Measurements from ENCODE around the gene HNRNPA2B1. TPM values are rescaled to one million over a fixed set of nuclear protein-coding genes. Genes with fewer than 3 reads are reported as not detected.

Gene HNRNPA2B1
- total and polyA plus RNA-seq, 2 of the 8 experiments (the other 6 are each of a cell fraction or from before 2014, with no cell fraction given): 276 to 1,255 TPM

DNA sequence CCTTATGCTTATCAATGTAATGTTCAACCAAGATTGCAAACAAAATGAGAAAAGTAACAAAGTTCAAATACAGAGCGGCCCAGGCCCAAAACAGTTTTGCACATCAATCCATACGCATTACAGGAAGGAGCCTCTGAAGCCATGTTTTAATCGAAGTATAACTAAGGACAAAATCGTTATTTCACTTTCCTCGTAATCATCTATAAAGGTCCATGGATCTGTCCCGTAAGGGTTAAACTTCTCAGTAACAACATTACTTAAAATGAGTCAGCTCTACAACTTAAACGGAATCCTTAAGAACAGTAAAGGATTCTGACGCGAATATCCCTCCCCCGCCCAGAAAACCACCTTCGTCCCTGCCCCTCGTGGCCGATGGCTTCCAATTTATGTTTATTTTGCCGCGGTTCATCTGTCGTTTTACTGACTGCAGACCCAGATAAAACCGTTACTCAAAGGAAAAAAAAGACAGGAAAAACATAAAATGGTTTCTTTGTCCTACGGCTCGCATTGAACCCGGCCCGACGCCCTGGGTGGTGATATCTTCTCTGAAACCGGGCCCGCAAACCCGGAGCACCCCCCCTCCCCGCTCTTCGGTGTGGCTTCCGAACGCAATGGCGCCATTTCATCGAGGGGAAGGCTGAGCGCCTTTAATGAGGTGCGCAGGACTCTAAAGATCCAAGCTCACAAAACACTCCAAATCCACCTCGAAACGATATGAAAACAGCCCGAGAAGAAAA is 1.1 kb downstream of the HNRNPA2B1 start:
- POLR2A ChIA-PET (ENCODE audit: partially characterized antibody): interaction anchor here (0.6 to 13.1 kb wide), 55 partner anchors 13 to 840 kb away, joined by 3 to 578 read pairs (median 5); partner anchors contain the start of genes NFE2L3 and SNX10
- no peak overlapping the region for H4K91ac ChIP-seq (replicated peaks; ENCODE audit: insufficient read length, low read length)
- H3K4me3 ChIP-seq (ENCODE audit: extremely low read depth in 1 of 4, insufficient read depth in 2 of 4, low read depth in 3 of 4, low read length in 4 of 4): peak overlapping the region; percentile 98 to 99 (median 98)
- FAIRE-seq (no peak), DNase-seq (ENCODE audit: low read depth in 1 of 2, low spot score in 2 of 2) (no peak)
- H2BK5ac ChIP-seq (ENCODE audit: low read depth, low read length): peak overlapping the region; percentile 100
- H3K9ac ChIP-seq (replicated peaks in 1 of 4; ENCODE audit: extremely low read depth in 1 of 4, low read depth in 3 of 4, low read length in 3 of 4): peak overlapping the region; percentile 97 to 100 (median 100)
- H4K8ac ChIP-seq (ENCODE audit: extremely low read depth, insufficient read depth, low read length): peak overlapping the region; percentile 92
- no peak overlapping the region for H2AFZ ChIP-seq (ENCODE audit: low read length)
- H4K20me1 ChIP-seq (replicated peaks in 1 of 2; ENCODE audit: control insufficient read depth in 1 of 2, insufficient read depth in 2 of 2, low read length in 2 of 2): peaks cover 26 to 43% of the 10 kb centered on the region in 2 experiments
- no peak overlapping the region for H3K4ac ChIP-seq (replicated peaks; ENCODE audit: insufficient read length, low read depth, low read length)
- 1% methylated on average over 36 of the region's 36 CpGs; no CpG with 5 or more reads in 1 of the 2 experiments for WGBS, 2 experiments (ENCODE audit: extremely low coverage in 1 of 2, insufficient coverage in 1 of 2, insufficient read length in 1 of 2, insufficient replicate concordance in 2 of 2, low coverage in 1 of 2, low lambda C conversion rate in 2 of 2, missing lambda C conversion rate in 1 of 2)
- no peaks in the 10 kb centered on the region for H3K9me3 ChIP-seq (ENCODE audit: insufficient read depth in 2 of 2, low read depth in 1 of 2, low read length in 1 of 2)
- peaks cover 52 to 89% of the 10 kb centered on the region in 2 experiments for H3K79me2 ChIP-seq (ENCODE audit: control insufficient read depth in 1 of 2, insufficient read depth in 2 of 2, low read length in 2 of 2)
- CTCF ChIA-PET (ENCODE audit: partially characterized antibody): interaction anchor here (0.7 to 3.8 kb wide), 8 partner anchors 11 to 240 kb away, joined by 3 to 24 read pairs (median 4); no protein-coding TSS in a partner anchor
- H2BK15ac ChIP-seq (ENCODE audit: low read length): no peak overlapping the region
- H3K4me2 ChIP-seq (ENCODE audit: insufficient read depth in 1 of 2, low read depth in 2 of 2, low read length in 2 of 2): peak overlapping the region; percentile 72 to 90
- peak overlapping the region; percentile 99 for H3K27ac ChIP-seq (ENCODE audit: low read depth, low read length)
- peak overlapping the region; percentile 94 for H4K5ac ChIP-seq (ENCODE audit: insufficient read length, low read depth, low read length)
- H3K27me3 ChIP-seq (replicated peaks in 1 of 4; ENCODE audit: control insufficient read depth in 3 of 4, extremely low read depth in 1 of 4, insufficient read depth in 3 of 4, low read length in 3 of 4): no peaks in the 10 kb centered on the region
- no peaks in the 10 kb centered on the region for H3K79me1 ChIP-seq (ENCODE audit: low read depth, low read length)
- H3K56ac ChIP-seq (replicated peaks; ENCODE audit: insufficient read length, low read depth, low read length): peak overlapping the region; percentile 67
- peaks cover 3% of the 10 kb centered on the region; the same call in 1 of the 2 replicates for H3K23me2 ChIP-seq (ENCODE audit: low read depth, low read length)
- H2BK20ac ChIP-seq (ENCODE audit: low read length): no peak overlapping the region
- peak overlapping the region; percentile 84 for H3K14ac ChIP-seq (ENCODE audit: insufficient read length)
- no peak overlapping the region for H2AK5ac ChIP-seq (ENCODE audit: low read depth, low read length)
- peaks cover 0 to 9% (median 3%) of the 10 kb centered on the region in 4 experiments; a peak in 3 of 7 replicates for H3K4me1 ChIP-seq (replicated peaks in 1 of 4; ENCODE audit: control insufficient read depth in 3 of 4, insufficient read depth in 4 of 4, low read length in 3 of 4)
- H3K18ac ChIP-seq (ENCODE audit: extremely low read depth, low read length): peak overlapping the region; percentile 81
- no peak overlapping the region for H2BK12ac ChIP-seq (ENCODE audit: low read depth, low read length)
- peaks cover 21 to 67% (median 44%) of the 10 kb centered on the region in 4 experiments for H3K36me3 ChIP-seq (ENCODE audit: control insufficient read depth in 2 of 4, insufficient read depth in 4 of 4, low read length in 3 of 4)
- TF ChIP-seq TAF7 (optimal IDR thresholded peaks at IDR 0.05; ENCODE audit: borderline replicate concordance, low read depth, low read length) (peak; percentile 58), SAP30 (IDR thresholded peaks at IDR 0.05; ENCODE audit: insufficient read depth, insufficient replicate concordance, low read length) (peak; percentile 83), YY1 (IDR thresholded peaks at IDR 0.05; ENCODE audit: low read depth, low read length) (no peak; the same call in 1 of the 2 replicates), POLR2A (IDR thresholded peaks at IDR 0.05; ENCODE audit: control extremely low read depth in 1 of 2, low read depth in 2 of 2, low read length in 2 of 2) (peak in 1 of 2 experiments; percentile 49; a peak in 1 of 3 replicates), CBX5 (IDR thresholded peaks at IDR 0.05; ENCODE audit: low read depth, low read length) (no peak), CHD1 (IDR thresholded peaks at IDR 0.05; ENCODE audit: low read depth, low read length) (peak; percentile 68), KDM5A (IDR thresholded peaks at IDR 0.05; ENCODE audit: low read length) (peak; percentile 24; the same call in 1 of the 2 replicates), POLR2AphosphoS5 (IDR thresholded peaks at IDR 0.05; ENCODE audit: low read depth, low read length) (peak; percentile 93)
- TF ChIP-seq, protein P1, sequence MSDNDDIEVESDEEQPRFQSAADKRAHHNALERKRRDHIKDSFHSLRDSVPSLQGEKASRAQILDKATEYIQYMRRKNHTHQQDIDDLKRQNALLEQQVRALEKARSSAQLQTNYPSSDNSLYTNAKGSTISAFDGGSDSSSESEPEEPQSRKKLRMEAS (IDR thresholded peaks at IDR 0.05): no peak
- H3K23ac ChIP-seq (ENCODE audit: insufficient read length): no peak overlapping the region
- no peak overlapping the region for H2BK120ac ChIP-seq (replicated peaks; ENCODE audit: low read depth, low read length)

All from H1 (cell line).